HEK293 (cell line): ENCODE data around the gene AATK.

Source experiments
- ZBTB8A ChIP-seq: fragments of 450-650 bp; formaldehyde crosslinking; IDR thresholded peaks from 2 replicates; pipeline ENCODE4 v1.5.1; 2016; ENCODE audit warnings: missing biosample characterization, missing genetic modification characterization
- ZNF157 ChIP-seq: fragments of 450-650 bp; formaldehyde crosslinking; IDR thresholded peaks from 2 replicates; pipeline ENCODE4 v1.5.1; 2016; ENCODE audit warnings: missing biosample characterization, missing genetic modification characterization
- ZNF341 ChIP-seq: fragments of 450-650 bp; formaldehyde crosslinking; IDR thresholded peaks from 2 replicates; pipeline ENCODE4; 2016; ENCODE audit warnings: low read depth, missing biosample characterization, missing genetic modification characterization

DNA sequence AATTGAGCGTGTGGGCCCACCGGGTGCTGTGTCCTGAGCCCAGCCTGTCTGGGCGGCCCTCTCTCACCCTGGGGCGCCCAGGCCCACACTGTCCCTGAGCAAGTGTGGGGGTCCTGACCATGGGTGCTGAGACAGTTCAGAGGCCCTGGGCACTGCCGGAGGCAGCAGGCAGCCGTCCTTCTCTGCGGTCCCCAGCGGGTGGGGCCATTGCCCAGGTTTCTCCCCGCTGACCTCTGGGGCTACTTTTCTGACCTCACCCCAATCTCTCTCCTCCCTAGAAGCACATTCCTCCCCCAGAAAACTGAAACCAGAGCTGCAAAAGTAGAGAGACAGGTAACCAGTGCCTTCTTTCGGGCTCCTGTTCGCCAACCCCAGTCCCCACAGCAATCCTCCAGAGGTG lies 36.7 kb downstream of the AATK start:
- no peak for TF ChIP-seq ZNF341 (tag by site-specific recombination)
- peak; percentile 31; the same call in 1 of the 2 replicates for TF ChIP-seq ZBTB8A (tag by site-specific recombination)
- TF ChIP-seq ZNF157 (tag by site-specific recombination): no peak
